GM21576 (cell line): ENCODE measurements around the gene DCAF4.

Experiments
- ATAC-seq: cut with Tn5 transposase; IDR thresholded peaks from one replicate; pipeline ENCODE4 v1.9.1; 2021; ENCODE audit warnings: mild to moderate bottlenecking, moderate library complexity; ENCODE audit not compliant: unreplicated experiment

DCAF4 gene

GRCh38 chr14:72894323-72894622, 32.0 kb upstream of the DCAF4 start:
- ATAC-seq = no peak

GRCh38 chr14:72894623-72895378, 31.5 kb upstream of the DCAF4 start:
- no peak for ATAC-seq

GRCh38 chr14:72898448-72898847, 27.8 kb upstream of the DCAF4 start:
- ATAC-seq = no peak

- no peak for ATAC-seq
These were observed 24.9 kb upstream of the DCAF4 start for GRCh38 chr14:72901361-72901760.

- no peak for ATAC-seq
These were observed 23.3 kb upstream of the DCAF4 start for GRCh38 chr14:72902801-72903530.

- no peak for ATAC-seq
These were observed 22.5 kb upstream of the DCAF4 start for GRCh38 chr14:72903716-72904115.

GRCh38 chr14:72904218-72904617, 22.0 kb upstream of the DCAF4 start:
- ATAC-seq = no peak

- ATAC-seq = no peak
These were observed 21.3 kb upstream of the DCAF4 start for GRCh38 chr14:72904840-72905561.

GRCh38 chr14:72906316-72906715, 19.9 kb upstream of the DCAF4 start:
- no peak for ATAC-seq

GRCh38 chr14:72906879-72907278, 19.4 kb upstream of the DCAF4 start:
- ATAC-seq = no peak

- ATAC-seq = no peak
These were observed 18.4 kb upstream of the DCAF4 start for GRCh38 chr14:72907886-72908285.

GRCh38 chr14:72909163-72909562, 17.1 kb upstream of the DCAF4 start:
- ATAC-seq = no peak

- ATAC-seq = no peak
These were observed 12.5 kb upstream of the DCAF4 start for GRCh38 chr14:72913809-72914208.

- ATAC-seq = no peak
These were observed 10.1 kb upstream of the DCAF4 start for GRCh38 chr14:72916174-72916573.

GRCh38 chr14:72917094-72917802, 9.0 kb upstream of the DCAF4 start:
- ATAC-seq = no peak

- ATAC-seq = no peak
These were observed 6.3 kb upstream of the DCAF4 start for GRCh38 chr14:72920008-72920407.

GRCh38 chr14:72921396-72921795, 4.9 kb upstream of the DCAF4 start:
- no peak for ATAC-seq

- no peak for ATAC-seq
These were observed 1.9 kb upstream of the DCAF4 start for GRCh38 chr14:72924337-72924736.

GRCh38 chr14:72925171-72925759, 999 bp upstream of the DCAF4 start:
- ATAC-seq = no peak

- ATAC-seq = peak; percentile 7
These were observed 411 bp upstream of the DCAF4 start for GRCh38 chr14:72925815-72926291.

GRCh38 chr14:72928872-72929271, 2.6 kb downstream of the DCAF4 start:
- ATAC-seq = no peak
